Mesenchymal stem cell (in vitro differentiated cells and primary cell): ENCODE results near the gene PIM1.
A peak's percentile ranks its signal among the peaks of the same experiment; 100 is the strongest.

Source experiments
- DNase-seq: peaks from one replicate; pipeline ENCODE4 v3.0.0-alpha.2; 2013
- H2AFZ ChIP-seq: one replicate; pipeline ENCODE4 v1.6.1; 2013; ENCODE audit warnings: low read depth, mild to moderate bottlenecking, control low read depth, inconsistent platforms, low read length, moderate library complexity
- H2AK5ac ChIP-seq: 2 replicates; pipeline ENCODE4 v1.6.1; 2013; ENCODE audit warnings: low read length, moderate library complexity, mild to moderate bottlenecking, inconsistent platforms; ENCODE audit not compliant: severe bottlenecking
- H2BK120ac ChIP-seq: one replicate; pipeline ENCODE4 v1.6.1; 2013; ENCODE audit warnings: low read depth, mild to moderate bottlenecking, inconsistent platforms, low read length, moderate library complexity
- H2BK12ac ChIP-seq, 2 experiments: one replicate each; pipeline ENCODE4 v1.6.1; 2013; ENCODE audit warnings: inconsistent platforms in 2 of 2, low read length in 2 of 2, mild to moderate bottlenecking in 2 of 2, moderate library complexity in 2 of 2, control low read depth in 1 of 2
- H2BK15ac ChIP-seq: one replicate; pipeline ENCODE4 v1.6.1; 2013; ENCODE audit warnings: mild to moderate bottlenecking, low read depth, inconsistent platforms; ENCODE audit not compliant: poor library complexity, severe bottlenecking
- H2BK5ac ChIP-seq: 2 replicates; pipeline ENCODE4 v1.6.1; 2013; ENCODE audit warnings: low read depth, mild to moderate bottlenecking, low read length, control low read depth, inconsistent platforms; ENCODE audit not compliant: poor library complexity, severe bottlenecking
- H3K14ac ChIP-seq, 2 experiments: one replicate each; pipeline ENCODE4 v1.6.1; 2013; ENCODE audit warnings: inconsistent platforms in 2 of 2, low read length in 2 of 2, control low read depth in 1 of 2, mild to moderate bottlenecking in 1 of 2, moderate library complexity in 1 of 2
- H3K18ac ChIP-seq, 2 experiments: one replicate each; pipeline ENCODE4 v1.6.1; 2013; ENCODE audit warnings: inconsistent platforms in 2 of 2, low read length in 2 of 2, control low read depth in 1 of 2, low read depth in 1 of 2, mild to moderate bottlenecking in 1 of 2
- H3K23ac ChIP-seq, 2 experiments: one replicate each; pipeline ENCODE4 v1.6.1; 2013; ENCODE audit warnings: inconsistent platforms in 2 of 2, low read length in 2 of 2, mild to moderate bottlenecking in 2 of 2, moderate library complexity in 2 of 2, control low read depth in 1 of 2
- H3K27ac ChIP-seq: 2 replicates; pipeline ENCODE4 v1.5.1; 2013; ENCODE audit warnings: mild to moderate bottlenecking, moderate library complexity, low read length, control low read depth, inconsistent platforms; ENCODE audit not compliant: poor library complexity, severe bottlenecking
- H3K27me3 ChIP-seq, 2 experiments: 2 replicates each; pipeline versions ENCODE4 v1.6.1 to v1.7.0; 2013; ENCODE audit warnings: low read length in 2 of 2, mild to moderate bottlenecking in 2 of 2, moderate library complexity in 2 of 2, control low read depth in 1 of 2, inconsistent platforms in 1 of 2; ENCODE audit not compliant: control insufficient read depth in 1 of 2, insufficient read depth in 1 of 2
- H3K36me3 ChIP-seq, 2 experiments: 2 replicates each; pipeline versions ENCODE4 v1.6.1 to v1.7.0; 2013; ENCODE audit warnings: low read length in 2 of 2, control low read depth in 1 of 2, inconsistent platforms in 1 of 2, low read depth in 1 of 2, mild to moderate bottlenecking in 1 of 2; ENCODE audit not compliant: insufficient read depth in 2 of 2, control insufficient read depth in 1 of 2
- H3K4ac ChIP-seq, 2 experiments: one replicate each; pipeline ENCODE4 v1.6.1; 2013; ENCODE audit warnings: inconsistent platforms in 2 of 2, low read length in 2 of 2, mild to moderate bottlenecking in 2 of 2, moderate library complexity in 2 of 2, control low read depth in 1 of 2, low read depth in 1 of 2
- H3K4me1 ChIP-seq: 2 replicates; pipeline ENCODE4 v1.6.1; 2013; ENCODE audit warnings: low read depth, low read length, control low read depth; ENCODE audit not compliant: control insufficient read depth, insufficient read depth
- H3K4me2 ChIP-seq: 2 replicates; pipeline ENCODE4 v1.6.1; 2013; ENCODE audit warnings: low read length, mild to moderate bottlenecking, inconsistent platforms; ENCODE audit not compliant: poor library complexity, severe bottlenecking
- H3K4me3 ChIP-seq, 2 experiments: 2 replicates each; pipeline versions ENCODE4 v1.5.1 to v1.7.0; 2013; ENCODE audit warnings: low read length in 2 of 2, mild to moderate bottlenecking in 2 of 2, control low read depth in 1 of 2, low read depth in 1 of 2; ENCODE audit not compliant: insufficient read depth in 1 of 2
- H3K79me1 ChIP-seq: replicated peaks from 2 replicates; pipeline ENCODE4 v1.6.1; 2013; ENCODE audit warnings: mild to moderate bottlenecking, control low read depth, low read length, inconsistent platforms; ENCODE audit not compliant: poor library complexity, severe bottlenecking
- H3K9ac ChIP-seq: 2 replicates; pipeline ENCODE4 v1.7.0; 2013; ENCODE audit warnings: mild to moderate bottlenecking, low read length, moderate library complexity
- H3K9me3 ChIP-seq: 2 replicates; pipeline ENCODE4 v1.7.0; 2013; ENCODE audit warnings: mild to moderate bottlenecking, low read length; ENCODE audit not compliant: control insufficient read depth
- H4K8ac ChIP-seq: one replicate; pipeline ENCODE4 v1.6.1; 2013; ENCODE audit warnings: inconsistent platforms, mild to moderate bottlenecking, low read length, moderate library complexity
- H4K91ac ChIP-seq: one replicate; pipeline ENCODE4 v1.6.1; 2013; ENCODE audit warnings: mild to moderate bottlenecking, low read length, inconsistent platforms
- WGBS: methylation state at CpG from one replicate; pipeline ENCODE4 v1.1.7; 2013; ENCODE audit warnings: mixed read lengths; 5-methylcytosine and 5-hydroxymethylcytosine counted together

The PIM1 gene

DNA sequence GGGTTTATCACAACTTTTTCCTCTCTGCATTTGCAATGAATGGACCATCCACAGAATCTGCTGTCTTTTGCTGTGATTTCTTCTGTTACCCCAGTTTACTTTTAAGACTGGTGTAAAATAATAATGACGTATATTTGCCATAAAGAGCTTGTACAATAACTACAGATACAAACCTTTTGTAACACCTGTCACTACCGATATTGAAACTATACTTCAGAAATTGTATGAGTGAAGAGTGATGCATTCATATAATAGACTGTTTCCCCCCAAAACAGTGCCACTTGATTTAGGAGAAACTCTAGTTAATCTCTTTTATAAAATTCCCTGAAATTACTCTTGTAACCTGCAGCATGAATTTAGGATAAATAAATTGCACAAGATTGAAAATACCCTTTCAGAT, 26.4 kb upstream of the PIM1 start:
- Histone ChIP-seq H3K18ac (no peak overlapping the region), H3K79me1 (no peaks in the 10 kb centered on the region), H3K4me3 (no peak overlapping the region), H2BK120ac (no peak overlapping the region), H3K36me3 (no peaks in the 10 kb centered on the region), H3K9me3 (no peaks in the 10 kb centered on the region), H3K23ac (no peak overlapping the region), H3K27me3 (no peaks in the 10 kb centered on the region), H3K14ac (no peak overlapping the region), H3K27ac (peak overlapping the region; percentile 96), H3K4me1 (peaks cover 9% of the 10 kb centered on the region), H3K4me2 (no peak overlapping the region), H3K9ac (peak overlapping the region; percentile 54), H2AFZ (no peak overlapping the region), H2BK5ac (peak overlapping the region; percentile 84), H4K91ac (no peak overlapping the region), H4K8ac (no peak overlapping the region), H2BK15ac (no peak overlapping the region), H3K4ac (no peak overlapping the region), H2BK12ac (no peak overlapping the region), H2AK5ac (no peak overlapping the region)
- WGBS = no CpG with 5 or more reads among the region's 2 CpGs
- DNase-seq = no peak

DNA sequence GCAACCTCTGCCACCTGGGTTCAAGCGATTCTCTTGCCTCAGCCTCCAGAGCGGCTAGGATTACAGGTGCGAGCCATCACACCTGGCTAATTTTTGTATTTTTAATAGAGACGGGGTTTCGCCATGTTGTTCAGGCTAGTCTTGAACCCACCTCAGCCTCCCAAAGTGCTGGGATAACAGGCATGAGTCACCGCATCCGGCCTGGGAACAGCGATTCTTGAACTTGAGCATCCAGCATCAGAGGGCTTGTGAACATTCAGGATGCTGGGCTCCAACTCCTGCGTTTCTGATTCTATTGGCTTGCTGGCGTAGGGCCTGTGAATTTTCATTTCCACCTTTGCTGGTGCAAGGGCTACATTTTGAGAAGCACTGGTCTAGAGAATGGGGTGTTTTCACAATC, 24.5 kb upstream of the PIM1 start:
- H2BK12ac ChIP-seq = peak overlapping the region in 1 of 2 experiments; percentile 71
- H2BK5ac ChIP-seq = peak overlapping the region; percentile 51
- H3K79me1 ChIP-seq = no peaks in the 10 kb centered on the region
- WGBS = 82% methylated on average over 10 of the region's 10 CpGs
- H3K4me1 ChIP-seq = peaks cover 9% of the 10 kb centered on the region
- peak overlapping the region in 1 of 2 experiments; percentile 88 for H3K14ac ChIP-seq
- H3K23ac ChIP-seq = peak overlapping the region in 1 of 2 experiments; percentile 89
- no peak overlapping the region for H3K4me2 ChIP-seq
- H3K9me3 ChIP-seq = no peaks in the 10 kb centered on the region
- peak overlapping the region; percentile 83 for H2AK5ac ChIP-seq
- no peaks in the 10 kb centered on the region for H3K36me3 ChIP-seq
- H4K8ac ChIP-seq = no peak overlapping the region
- no peak overlapping the region for H2BK15ac ChIP-seq
- H3K27me3 ChIP-seq = no peaks in the 10 kb centered on the region
- no peak overlapping the region for H4K91ac ChIP-seq
- H3K9ac ChIP-seq = no peak overlapping the region
- no peak overlapping the region for H2AFZ ChIP-seq
- H3K4ac ChIP-seq = peak overlapping the region in 1 of 2 experiments; percentile 91
- DNase-seq = peak; percentile 34
- no peak overlapping the region for H3K4me3 ChIP-seq
- H2BK120ac ChIP-seq = peak overlapping the region; percentile 71
- peak overlapping the region; percentile 96 for H3K27ac ChIP-seq
- peak overlapping the region; percentile 28 to 46 for H3K18ac ChIP-seq

DNA sequence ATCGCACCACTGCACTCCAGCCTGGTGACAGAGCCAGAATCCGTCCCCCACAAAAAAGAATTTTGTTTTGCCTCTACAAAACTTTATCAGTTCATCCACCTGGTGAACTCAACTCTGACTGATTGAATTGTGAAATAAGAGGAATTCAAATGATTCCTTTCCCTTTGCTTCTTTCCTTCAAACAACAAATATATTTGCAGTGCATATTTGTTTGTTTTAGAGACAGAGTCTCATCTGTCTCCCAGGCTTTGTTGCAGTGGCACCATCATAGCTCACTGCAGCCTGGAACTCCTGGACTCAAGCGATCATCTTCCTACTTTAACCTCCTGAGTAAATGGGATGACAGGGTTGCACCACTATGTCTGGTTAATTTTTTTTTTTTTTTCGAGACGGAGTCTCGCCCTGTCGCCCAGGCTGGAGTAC, 23.2 kb upstream of the PIM1 start:
- Histone ChIP-seq H2BK5ac (no peak overlapping the region), H2BK15ac (no peak overlapping the region), H3K27ac (no peak overlapping the region), H2AFZ (no peak overlapping the region), H3K14ac (no peak overlapping the region), H3K9ac (no peak overlapping the region), H3K36me3 (no peaks in the 10 kb centered on the region), H3K4ac (no peak overlapping the region), H3K9me3 (no peaks in the 10 kb centered on the region), H3K23ac (no peak overlapping the region), H3K4me2 (no peak overlapping the region), H3K18ac (peak overlapping the region in 1 of 2 experiments; percentile 40), H3K27me3 (no peaks in the 10 kb centered on the region), H2BK12ac (no peak overlapping the region), H4K91ac (no peak overlapping the region), H2BK120ac (no peak overlapping the region), H3K79me1 (no peaks in the 10 kb centered on the region), H3K4me1 (peaks cover 9% of the 10 kb centered on the region), H2AK5ac (no peak overlapping the region), H4K8ac (no peak overlapping the region), H3K4me3 (no peak overlapping the region)
- 94% methylated on average over 5 of the region's 7 CpGs for WGBS
- no peak for DNase-seq

DNA sequence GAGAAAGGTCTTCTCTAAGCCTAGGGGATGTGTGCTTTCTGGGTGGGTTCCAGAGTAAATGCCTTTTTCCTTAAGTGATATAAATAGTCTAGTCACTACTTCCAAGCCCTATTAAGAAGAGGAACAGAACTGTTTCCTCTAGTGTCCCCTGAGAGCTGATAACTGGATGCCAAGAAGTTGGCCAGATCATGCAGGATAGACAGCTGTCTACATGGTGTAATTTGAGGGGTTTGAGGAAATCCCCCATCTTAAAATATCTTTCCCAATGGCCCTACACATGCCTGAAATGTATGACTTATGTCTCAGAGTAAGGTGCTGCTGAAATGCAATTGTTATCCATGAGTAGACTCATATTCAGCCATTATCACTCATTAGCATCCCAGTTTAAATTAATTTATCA, 20.2 kb upstream of the PIM1 start:
- Histone ChIP-seq H3K23ac (no peak overlapping the region), H3K4ac (no peak overlapping the region), H3K4me3 (no peak overlapping the region), H3K79me1 (no peaks in the 10 kb centered on the region), H4K8ac (no peak overlapping the region), H3K9me3 (no peaks in the 10 kb centered on the region), H4K91ac (no peak overlapping the region), H2BK12ac (no peak overlapping the region), H2AFZ (no peak overlapping the region), H2AK5ac (no peak overlapping the region), H2BK120ac (no peak overlapping the region), H3K36me3 (no peaks in the 10 kb centered on the region), H3K4me2 (no peak overlapping the region), H3K9ac (no peak overlapping the region), H3K14ac (no peak overlapping the region), H3K4me1 (peaks cover 6% of the 10 kb centered on the region), H3K27ac (no peak overlapping the region), H3K18ac (no peak overlapping the region), H2BK5ac (no peak overlapping the region), H3K27me3 (no peaks in the 10 kb centered on the region), H2BK15ac (no peak overlapping the region)
- no peak for DNase-seq
